ENCODE results near the gene ZNF556. TPM values are rescaled to one million over a fixed set of nuclear protein-coding genes. Genes with fewer than 3 reads are reported as not detected.
"Not testable (repeated sequence)": the region's sequence is repeated elsewhere in the genome, so short reads cannot be mapped to it uniquely, and the experiment has no call there.

The ZNF556 gene
- total RNA-seq, 1 donor, result not detected

DNA sequence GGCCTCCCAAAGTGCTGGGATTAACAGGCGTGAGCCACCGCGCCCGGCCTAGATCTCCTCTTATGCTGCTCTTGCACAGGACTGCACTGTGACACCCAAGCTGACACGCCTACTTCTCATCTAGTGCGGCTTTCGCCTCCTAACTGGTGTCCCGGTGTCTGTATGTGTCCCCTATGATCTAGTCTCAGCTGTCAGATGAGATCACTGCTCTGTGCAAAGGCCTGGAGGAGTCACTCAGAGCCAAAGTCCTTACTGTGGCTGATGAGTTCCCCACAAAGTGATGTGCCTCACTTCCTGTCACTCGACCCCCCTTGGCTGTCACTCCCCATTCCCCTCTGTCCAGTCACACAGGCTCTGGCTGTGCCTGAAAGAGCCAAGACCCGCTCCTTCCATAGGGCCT, 2.5 kb downstream of the ZNF556 start:
- Histone ChIP-seq H3K4me1 (ENCODE audit: insufficient read depth, low read length) (no peaks in the 10 kb centered on the region), H3K4me2 (ENCODE audit: insufficient read depth, low read length) (no peak overlapping the region), H4K20me1 (ENCODE audit: insufficient read depth, low read length) (no peaks in the 10 kb centered on the region), H3K4me3 (ENCODE audit: insufficient read depth, low read length) (no peak overlapping the region), H3K36me3 (ENCODE audit: insufficient read depth, low read length) (no peaks in the 10 kb centered on the region), H2AFZ (ENCODE audit: low read length) (no peak overlapping the region), H3K79me2 (ENCODE audit: insufficient read depth, low read length) (no peaks in the 10 kb centered on the region), H3K27me3 (ENCODE audit: insufficient read depth, low read length) (no peaks in the 10 kb centered on the region), H3K27ac (ENCODE audit: low read depth, low read length) (no peak overlapping the region), H3K9me3 (ENCODE audit: low read depth, low read length) (no peaks in the 10 kb centered on the region)
- DNase-seq (ENCODE audit: insufficient read length, low spot score, missing footprints), result peak; percentile 48
- no peak for TF ChIP-seq CTCF (IDR thresholded peaks at IDR 0.05; ENCODE audit: extremely low read depth, low read depth, low read length)

- H3K36me3 ChIP-seq (ENCODE audit: insufficient read depth, low read length); H3K4me1 ChIP-seq (ENCODE audit: insufficient read depth, low read length); H3K9me3 ChIP-seq (ENCODE audit: low read depth, low read length); H3K79me2 ChIP-seq (ENCODE audit: insufficient read depth, low read length); H2AFZ ChIP-seq (ENCODE audit: low read length); H3K27me3 ChIP-seq (ENCODE audit: insufficient read depth, low read length); H3K27ac ChIP-seq (ENCODE audit: low read depth, low read length); H3K4me2 ChIP-seq (ENCODE audit: insufficient read depth, low read length); H4K20me1 ChIP-seq (ENCODE audit: insufficient read depth, low read length); DNase-seq (ENCODE audit: insufficient read length, low spot score, missing footprints); H3K4me3 ChIP-seq (ENCODE audit: insufficient read depth, low read length): not testable (repeated sequence)
- peak; percentile 21 for TF ChIP-seq CTCF (IDR thresholded peaks at IDR 0.05; ENCODE audit: extremely low read depth, low read depth, low read length)
Observed at GRCh38 chr19:2872175-2872574, 5.0 kb downstream of the ZNF556 start.

DNA sequence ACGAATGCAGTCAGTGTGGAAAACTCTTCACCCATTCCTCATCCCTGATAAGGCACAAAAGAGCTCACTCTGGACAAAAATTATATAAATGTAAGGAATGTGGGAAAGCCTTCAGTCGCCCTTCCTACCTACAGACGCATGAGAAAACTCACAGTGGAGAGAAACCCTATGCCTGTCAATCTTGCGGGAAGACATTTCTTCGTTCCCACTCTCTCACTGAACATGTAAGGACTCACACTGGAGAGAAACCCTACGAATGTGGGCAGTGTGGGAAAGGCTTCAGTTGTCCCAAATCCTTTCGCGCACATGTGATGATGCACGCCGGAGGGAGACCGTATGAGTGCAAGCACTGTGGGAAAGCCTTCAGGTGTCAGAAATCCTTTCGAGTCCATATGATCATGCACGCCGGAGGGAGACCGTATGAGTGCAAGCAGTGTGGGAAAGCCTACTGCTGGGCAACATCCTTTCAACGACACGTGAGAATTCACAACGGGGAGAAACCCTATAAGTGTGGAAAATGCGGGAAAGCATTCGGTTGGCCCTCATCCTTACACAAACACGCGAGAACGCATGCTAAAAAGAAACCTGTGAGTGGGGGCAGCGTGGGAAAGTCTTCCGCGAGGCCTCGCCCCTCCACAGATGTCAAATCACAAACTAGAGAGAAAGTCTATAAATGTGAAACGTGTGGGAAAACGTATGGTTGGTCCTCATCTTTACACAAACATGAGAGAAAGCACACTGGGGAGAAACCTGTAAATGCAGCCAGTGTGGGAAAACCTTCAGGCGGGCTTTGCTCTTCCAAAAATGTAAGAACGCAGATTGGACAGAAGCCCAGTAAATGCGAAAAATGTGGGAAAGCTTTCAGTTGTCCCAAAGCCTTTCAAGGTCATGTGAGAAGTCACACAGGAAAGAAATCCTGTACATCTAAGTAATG, 10.5 kb downstream of the ZNF556 start:
- H2AFZ ChIP-seq (ENCODE audit: low read length), result no peak overlapping the region
- H3K4me3 ChIP-seq (ENCODE audit: insufficient read depth, low read length), result no peak overlapping the region
- no peaks in the 10 kb centered on the region for H4K20me1 ChIP-seq (ENCODE audit: insufficient read depth, low read length)
- no peak for TF ChIP-seq CTCF (IDR thresholded peaks at IDR 0.05; ENCODE audit: extremely low read depth, low read depth, low read length)
- no peaks in the 10 kb centered on the region for H3K27me3 ChIP-seq (ENCODE audit: insufficient read depth, low read length)
- H3K9me3 ChIP-seq (ENCODE audit: low read depth, low read length), result peaks cover 11% of the 10 kb centered on the region
- no peak overlapping the region for H3K4me2 ChIP-seq (ENCODE audit: insufficient read depth, low read length)
- DNase-seq (ENCODE audit: insufficient read length, low spot score, missing footprints), result no peak
- no peaks in the 10 kb centered on the region for H3K36me3 ChIP-seq (ENCODE audit: insufficient read depth, low read length)
- H3K4me1 ChIP-seq (ENCODE audit: insufficient read depth, low read length), result no peaks in the 10 kb centered on the region
- H3K79me2 ChIP-seq (ENCODE audit: insufficient read depth, low read length), result no peaks in the 10 kb centered on the region
- H3K27ac ChIP-seq (ENCODE audit: low read depth, low read length), result no peak overlapping the region

GRCh38 chr19:2883686-2884439, 16.7 kb downstream of the ZNF556 start:
- no peaks in the 10 kb centered on the region for H3K27me3 ChIP-seq (ENCODE audit: insufficient read depth, low read length)
- DNase-seq (ENCODE audit: insufficient read length, low spot score, missing footprints), result peak; percentile 44
- TF ChIP-seq CTCF (IDR thresholded peaks at IDR 0.05; ENCODE audit: extremely low read depth, low read depth, low read length), result no peak
- H3K4me2 ChIP-seq (ENCODE audit: insufficient read depth, low read length), result no peak overlapping the region
- H3K36me3 ChIP-seq (ENCODE audit: insufficient read depth, low read length), result no peaks in the 10 kb centered on the region
- H2AFZ ChIP-seq (ENCODE audit: low read length), result no peak overlapping the region
- H3K9me3 ChIP-seq (ENCODE audit: low read depth, low read length), result no peaks in the 10 kb centered on the region
- H3K4me3 ChIP-seq (ENCODE audit: insufficient read depth, low read length), result no peak overlapping the region
- no peaks in the 10 kb centered on the region for H3K4me1 ChIP-seq (ENCODE audit: insufficient read depth, low read length)
- no peaks in the 10 kb centered on the region for H3K79me2 ChIP-seq (ENCODE audit: insufficient read depth, low read length)
- H3K27ac ChIP-seq (ENCODE audit: low read depth, low read length), result no peak overlapping the region
- H4K20me1 ChIP-seq (ENCODE audit: insufficient read depth, low read length), result no peaks in the 10 kb centered on the region

Measured in osteoblast (primary cell).